NOMO-1 treated with DMSO at 0.1 percent for 48 hours (cell line): ENCODE results near the gene UBE2N.

Experiments
- DNase-seq: peaks from one replicate; lab custom pipeline; 2025; ENCODE audit not compliant: unreplicated experiment; lab: John Stamatoyannopoulos, UW

The UBE2N gene

DNA sequence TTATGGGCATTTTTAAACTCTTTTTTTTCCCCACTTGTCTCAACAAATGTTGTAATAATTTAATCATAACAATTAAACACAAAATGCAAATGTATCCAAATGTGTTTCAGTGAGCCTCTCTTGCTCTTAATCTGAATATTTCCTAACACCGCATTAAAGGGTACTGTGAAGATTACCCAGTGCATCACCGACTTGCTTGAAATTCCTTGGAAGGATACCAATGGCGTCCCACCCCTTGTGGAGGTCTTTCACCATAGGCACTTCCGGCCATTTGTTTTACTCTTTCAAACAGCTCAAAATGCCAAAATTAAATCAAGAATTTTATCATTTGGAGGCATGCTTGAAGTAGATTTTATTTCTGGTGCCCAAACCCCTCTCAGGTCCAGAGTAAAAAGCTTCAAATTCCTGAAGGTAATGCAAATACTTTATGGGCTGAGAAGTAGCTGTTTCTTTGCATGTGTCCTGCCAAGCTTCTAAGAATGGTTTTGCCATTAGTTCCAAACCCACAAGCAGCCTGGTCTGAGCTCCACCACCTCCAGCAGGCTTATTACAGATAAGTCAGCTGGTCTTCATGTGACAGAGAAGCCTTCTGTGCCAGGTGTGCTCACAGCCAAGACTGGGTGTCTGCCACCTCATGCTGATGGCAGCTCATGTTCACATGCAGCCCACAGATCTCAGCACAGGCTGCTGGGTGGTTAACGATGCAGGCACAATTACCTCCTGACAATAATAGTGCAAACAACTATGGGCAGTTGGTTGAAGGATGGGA lies 80.4 kb downstream of the UBE2N start:
- DNase-seq, result no peak

DNA sequence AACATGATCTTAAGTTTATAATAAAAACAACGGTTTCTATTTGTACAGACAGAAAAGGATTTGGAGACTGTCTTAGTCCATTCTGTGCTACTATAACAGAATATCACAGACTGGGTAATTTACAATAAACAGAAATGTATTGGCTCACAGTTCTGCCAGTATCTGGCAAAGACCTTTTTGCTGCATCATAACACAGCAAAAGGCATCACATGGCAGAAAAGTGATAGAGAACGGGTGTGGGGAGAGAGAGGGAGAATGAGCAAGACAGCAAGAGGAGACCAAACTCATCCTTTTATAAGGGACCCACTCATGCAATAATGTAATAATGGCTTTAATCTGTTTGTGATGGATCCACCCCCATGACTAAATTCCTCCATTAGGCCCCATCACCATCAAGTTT lies 81.1 kb downstream of the UBE2N start:
- DNase-seq, result no peak

DNA sequence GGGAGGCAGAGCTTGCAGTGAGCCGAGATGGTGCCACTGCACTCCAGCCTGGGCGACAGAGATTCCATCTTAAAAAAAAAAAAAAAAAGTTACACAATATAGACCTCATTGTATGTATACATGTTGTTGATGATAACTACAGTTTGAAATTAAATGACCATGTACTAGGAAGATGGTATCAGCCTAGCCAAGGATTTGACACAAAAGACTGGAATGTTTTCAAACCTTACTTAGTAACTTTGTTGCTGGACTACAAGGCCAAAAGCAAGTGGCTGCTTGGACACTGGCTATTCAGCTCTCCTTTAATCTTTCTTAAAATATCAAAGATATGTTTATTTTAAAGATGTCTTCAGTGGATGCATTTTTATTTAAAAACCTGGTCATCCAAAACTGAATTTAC lies 82.9 kb downstream of the UBE2N start:
- DNase-seq, result no peak

DNA sequence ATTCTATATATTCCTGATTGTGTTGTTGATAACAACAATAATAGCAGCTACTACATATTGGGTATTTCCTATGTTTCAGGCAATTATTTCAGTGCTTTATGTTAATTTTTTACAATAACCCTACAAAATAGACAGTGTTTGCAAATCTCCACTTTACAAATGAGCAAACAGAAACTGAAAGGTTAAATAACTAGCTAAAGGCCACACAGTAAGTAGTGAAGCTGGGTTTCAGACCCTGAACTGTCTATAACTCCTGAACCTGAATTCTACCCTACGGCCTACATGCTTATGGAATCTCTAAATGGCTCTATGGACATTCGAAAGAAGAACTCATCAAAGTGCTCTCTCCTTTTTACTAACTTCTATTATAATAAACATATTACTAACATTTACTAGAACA lies 83.7 kb downstream of the UBE2N start:
- no peak for DNase-seq

DNA sequence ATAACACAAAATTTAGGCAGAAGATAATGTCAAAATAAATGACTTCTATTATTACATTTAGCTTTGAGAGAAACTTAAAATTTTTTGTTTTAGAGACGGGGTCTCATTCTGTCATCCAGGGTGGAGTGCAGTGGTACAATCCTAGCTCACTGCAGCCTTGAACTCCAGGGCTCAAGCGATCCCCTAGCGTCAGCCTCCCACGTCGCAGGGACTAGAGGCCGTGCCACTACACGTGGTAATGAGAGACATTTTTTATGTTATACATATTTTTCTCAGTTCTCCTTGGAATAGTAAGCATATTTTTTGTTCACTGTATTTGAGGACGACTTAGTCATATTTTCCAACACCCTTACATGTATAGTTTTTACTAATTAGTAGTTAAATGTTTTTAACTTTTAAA lies 85.5 kb downstream of the UBE2N start:
- no peak for DNase-seq
